Activated CD8-positive, alpha-beta memory T cell treated with anti-CD3 and anti-CD28 coated beads, Interleukin-2, amount 50 U/mL, for 1 hour (primary cell): ENCODE data around the gene PSMB9.
"Not testable (repeated sequence)": the region's sequence is repeated elsewhere in the genome, so short reads cannot be mapped to it uniquely, and the experiment has no call there.

ENCODE experiments used
- DNase-seq: peaks from one replicate; pipeline ENCODE4 v3.0.0-alpha.2; 2020; ENCODE audit errors: extremely low read depth

The PSMB9 gene

DNA sequence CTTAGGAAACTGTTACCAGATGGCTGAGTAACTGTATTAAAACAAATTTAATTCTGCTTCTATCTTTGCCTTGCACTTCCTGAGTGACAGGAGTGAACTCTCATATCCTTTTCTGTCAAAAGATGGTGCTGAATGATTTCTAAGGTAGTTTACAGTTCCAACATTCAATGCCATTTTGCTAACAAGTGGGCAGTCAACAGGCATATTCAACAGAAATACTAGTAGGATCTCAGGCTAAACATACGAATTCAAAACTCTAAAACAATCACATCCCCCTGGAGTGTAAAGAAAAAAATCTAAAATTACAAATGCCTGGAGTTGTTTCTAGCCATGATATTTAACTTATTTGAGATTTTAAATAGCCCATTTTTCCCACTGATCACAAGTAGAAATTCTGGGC, 6.7 kb downstream of the PSMB9 start:
- no peak for DNase-seq

DNA sequence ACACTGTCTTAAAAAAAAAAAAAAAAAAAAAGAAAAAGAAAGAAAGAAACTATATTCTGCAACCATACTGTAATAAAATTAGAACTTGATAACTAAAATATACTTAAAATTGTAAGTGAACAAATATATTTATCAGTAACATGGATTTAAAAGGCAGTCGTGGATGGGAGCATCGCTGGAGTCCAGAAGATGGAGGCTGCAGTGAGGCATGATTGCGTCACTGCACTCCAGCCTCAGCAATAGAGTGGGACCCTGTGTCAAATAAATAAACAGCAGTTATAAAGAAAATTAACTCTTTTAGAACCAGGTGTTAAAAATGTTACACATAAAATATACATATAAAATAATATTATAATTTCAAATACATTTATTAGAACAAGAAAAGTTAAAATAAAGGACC, 8.7 kb downstream of the PSMB9 start:
- no peak for DNase-seq

DNA sequence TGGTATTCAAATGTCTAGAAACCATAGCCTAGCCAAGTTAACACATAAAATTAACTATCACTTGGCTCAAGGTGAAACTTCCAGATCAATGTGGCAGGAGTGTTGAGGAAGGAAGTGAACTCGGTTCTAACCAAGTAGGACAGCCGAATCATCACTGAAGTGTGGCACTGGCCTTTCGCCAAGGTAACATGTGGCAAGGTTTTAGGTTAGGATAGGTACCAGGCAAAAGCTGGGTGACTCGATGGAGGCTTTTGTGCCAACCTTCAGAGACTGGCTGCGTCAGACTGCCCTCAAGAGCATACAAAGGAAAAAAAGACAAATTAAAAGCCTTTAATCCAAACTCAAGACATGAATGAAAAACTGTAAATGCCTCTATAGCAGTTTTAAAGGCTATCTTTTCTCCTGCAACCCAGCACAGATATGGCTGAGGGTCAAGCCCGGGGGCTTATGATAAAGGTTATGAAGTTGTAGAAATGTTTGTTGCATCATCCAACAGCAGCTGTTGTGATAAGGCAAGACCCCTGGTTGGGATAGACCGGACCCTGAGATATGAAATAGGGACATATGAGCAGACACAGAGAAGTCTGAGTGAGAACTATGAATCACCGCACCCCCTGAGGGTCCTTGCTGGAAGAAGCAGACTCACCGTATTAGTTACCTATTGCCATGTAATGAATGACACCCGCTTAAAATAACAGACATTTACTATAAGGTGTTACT, 11.9 kb downstream of the PSMB9 start:
- no peak for DNase-seq

GRCh38 chr6:32867022-32867477, 13.1 kb downstream of the PSMB9 start:
- DNase-seq = no peak

GRCh38 chr6:32867554-32868256, 13.7 kb downstream of the PSMB9 start:
- no peak for DNase-seq

DNA sequence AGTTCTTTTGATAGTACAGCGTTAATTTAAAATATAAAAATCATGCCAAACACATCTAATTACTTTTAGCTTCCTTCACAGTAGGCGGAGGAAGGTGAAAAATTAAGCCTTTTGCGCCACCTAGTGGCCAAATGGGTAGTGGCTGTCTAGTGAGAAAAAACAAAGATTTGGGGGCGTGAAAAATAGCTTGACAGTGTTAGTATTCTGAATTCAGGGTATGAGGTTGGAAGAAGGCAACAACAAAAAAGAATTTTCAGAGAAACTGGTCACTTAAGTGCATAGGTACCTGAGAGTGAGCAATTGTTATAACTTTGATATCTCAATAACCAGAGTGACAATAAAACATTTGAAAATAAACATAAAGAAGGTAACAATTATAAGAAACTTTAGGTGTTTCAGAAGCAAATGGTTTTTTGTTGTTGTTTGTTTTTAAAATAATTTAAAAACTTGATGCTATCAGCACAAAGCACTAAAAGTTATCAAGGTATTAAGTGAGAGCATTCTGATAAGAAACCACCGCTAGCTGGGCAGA, 14.3 kb downstream of the PSMB9 start:
- DNase-seq = peak; percentile 70

DNA sequence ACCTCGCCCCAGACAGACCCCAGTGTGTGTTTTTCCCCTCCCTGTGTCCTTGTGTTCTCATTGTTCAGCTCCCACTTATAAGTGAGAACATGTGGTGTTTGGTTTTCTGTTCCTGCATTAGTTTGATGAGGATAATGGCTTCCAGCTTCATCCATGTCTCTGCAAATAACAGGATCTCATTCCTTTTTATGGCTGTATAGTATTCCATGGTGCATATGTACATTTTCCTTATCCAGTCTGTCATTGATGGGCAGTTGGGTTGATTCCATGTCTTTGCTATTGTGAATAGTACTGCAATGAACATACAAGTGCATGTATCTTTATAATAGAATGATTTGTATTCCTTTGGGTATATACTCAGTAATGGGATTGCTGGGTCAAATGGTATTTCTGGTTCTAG, 20.0 kb downstream of the PSMB9 start:
- DNase-seq = not testable (repeated sequence)

DNA sequence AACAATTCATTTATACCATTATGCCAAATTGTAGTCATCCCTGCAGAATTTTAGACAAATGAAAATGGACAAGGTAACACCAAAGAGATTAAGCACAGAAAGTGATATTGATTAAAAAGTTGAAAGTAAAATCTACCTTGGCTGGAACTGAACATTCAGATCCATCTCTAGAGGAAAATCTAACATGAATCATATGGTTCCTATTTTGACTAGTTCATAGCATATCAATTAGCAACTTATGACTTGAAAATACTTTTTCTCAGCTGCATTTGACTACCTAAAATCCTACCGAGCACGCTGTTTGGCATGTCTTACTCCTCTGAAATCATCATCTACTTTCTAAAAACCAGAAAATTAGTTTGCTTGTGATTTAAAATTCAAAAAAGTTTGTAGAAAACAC, 22.6 kb downstream of the PSMB9 start:
- no peak for DNase-seq

DNA sequence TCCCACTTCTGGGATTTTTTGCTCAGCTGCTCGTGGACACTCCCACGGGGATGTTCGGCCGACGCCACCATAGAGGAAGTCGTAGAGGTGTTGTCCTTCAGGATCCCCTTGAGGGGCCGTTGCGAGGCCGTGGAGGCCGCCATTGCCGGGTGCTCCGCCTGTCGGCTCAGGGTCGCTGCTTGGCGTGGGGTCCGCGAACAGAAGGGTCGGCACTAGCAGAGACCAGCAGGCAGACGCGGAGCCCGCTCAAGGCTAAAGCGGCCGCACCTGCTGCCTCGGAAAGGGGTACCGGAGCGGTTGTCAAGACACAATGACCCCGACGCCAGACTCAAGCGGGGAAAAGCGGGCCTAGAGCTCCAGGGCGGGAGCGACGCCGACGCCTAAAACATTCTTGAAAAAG, 25.7 kb downstream of the PSMB9 start:
- DNase-seq = no peak

- not testable (repeated sequence) for DNase-seq
Observed at GRCh38 chr6:32880962-32881361, 27.0 kb downstream of the PSMB9 start.

DNA sequence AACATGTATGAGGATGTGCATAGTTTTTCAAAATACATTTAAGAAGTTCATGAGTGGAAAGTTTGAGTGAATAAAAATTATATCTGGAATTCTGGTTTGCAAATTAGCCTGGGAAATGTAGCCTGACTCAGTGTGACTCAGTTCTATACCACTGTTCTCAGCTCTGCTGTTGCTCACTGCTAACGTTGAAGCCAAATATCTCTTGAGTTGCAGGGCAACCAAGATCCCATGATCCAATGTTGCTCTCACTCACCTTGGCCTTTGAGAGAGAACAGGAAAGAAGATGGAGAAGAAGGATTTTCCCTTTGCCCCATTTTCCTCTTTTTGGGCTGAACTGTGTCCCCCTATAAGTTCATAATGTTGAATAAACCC, 28.9 kb downstream of the PSMB9 start:
- DNase-seq = no peak

DNA sequence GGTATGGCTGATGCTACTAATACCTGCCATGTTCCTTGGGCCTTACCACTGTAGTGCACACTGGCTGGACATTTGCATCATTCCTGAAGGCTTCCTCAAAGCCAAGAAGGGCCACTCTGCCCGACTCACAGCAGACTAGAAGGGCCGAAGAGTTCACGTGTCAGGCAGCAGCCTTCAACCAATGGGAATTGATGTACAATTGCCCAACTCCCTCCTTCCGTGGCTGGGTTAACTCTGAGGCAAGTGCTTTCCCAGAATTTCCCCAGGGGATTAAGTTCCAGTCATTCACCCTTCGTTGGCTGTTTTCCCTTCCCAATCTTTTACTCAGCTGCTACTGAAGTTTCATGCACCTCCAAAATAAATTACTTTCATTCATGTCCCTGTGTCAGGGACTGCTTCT, 29.8 kb downstream of the PSMB9 start:
- DNase-seq = no peak

GRCh38 chr6:32885698-32886286, 31.8 kb downstream of the PSMB9 start:
- DNase-seq = no peak

- DNase-seq = no peak
Observed at GRCh38 chr6:32886681-32887383, 32.8 kb downstream of the PSMB9 start.

- DNase-seq = no peak
Observed at GRCh38 chr6:32887616-32888015, 33.6 kb downstream of the PSMB9 start.

DNA sequence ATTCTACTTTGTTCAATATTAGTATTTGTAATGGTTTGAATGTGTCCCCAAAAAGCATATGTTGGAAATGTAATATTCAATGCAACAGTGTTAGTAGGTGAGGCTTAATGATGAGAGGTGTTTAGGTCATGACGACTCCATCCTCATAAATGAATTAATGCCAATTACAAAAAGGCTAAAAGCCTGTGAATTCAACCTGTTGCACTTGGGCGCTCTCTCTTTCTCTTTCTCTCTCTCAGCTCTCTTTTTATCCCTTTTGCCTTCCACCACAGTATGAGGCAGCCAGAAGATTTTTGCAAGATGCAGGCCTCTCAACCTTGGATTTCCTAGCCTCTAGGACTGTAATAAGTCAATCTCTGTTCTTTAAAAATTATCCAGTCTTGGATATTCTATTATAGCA, 34.6 kb downstream of the PSMB9 start:
- DNase-seq = no peak

- no peak for DNase-seq
Observed at GRCh38 chr6:32889533-32889932, 35.5 kb downstream of the PSMB9 start.

- DNase-seq = no peak
Observed at GRCh38 chr6:32890831-32891230, 36.8 kb downstream of the PSMB9 start.

DNA sequence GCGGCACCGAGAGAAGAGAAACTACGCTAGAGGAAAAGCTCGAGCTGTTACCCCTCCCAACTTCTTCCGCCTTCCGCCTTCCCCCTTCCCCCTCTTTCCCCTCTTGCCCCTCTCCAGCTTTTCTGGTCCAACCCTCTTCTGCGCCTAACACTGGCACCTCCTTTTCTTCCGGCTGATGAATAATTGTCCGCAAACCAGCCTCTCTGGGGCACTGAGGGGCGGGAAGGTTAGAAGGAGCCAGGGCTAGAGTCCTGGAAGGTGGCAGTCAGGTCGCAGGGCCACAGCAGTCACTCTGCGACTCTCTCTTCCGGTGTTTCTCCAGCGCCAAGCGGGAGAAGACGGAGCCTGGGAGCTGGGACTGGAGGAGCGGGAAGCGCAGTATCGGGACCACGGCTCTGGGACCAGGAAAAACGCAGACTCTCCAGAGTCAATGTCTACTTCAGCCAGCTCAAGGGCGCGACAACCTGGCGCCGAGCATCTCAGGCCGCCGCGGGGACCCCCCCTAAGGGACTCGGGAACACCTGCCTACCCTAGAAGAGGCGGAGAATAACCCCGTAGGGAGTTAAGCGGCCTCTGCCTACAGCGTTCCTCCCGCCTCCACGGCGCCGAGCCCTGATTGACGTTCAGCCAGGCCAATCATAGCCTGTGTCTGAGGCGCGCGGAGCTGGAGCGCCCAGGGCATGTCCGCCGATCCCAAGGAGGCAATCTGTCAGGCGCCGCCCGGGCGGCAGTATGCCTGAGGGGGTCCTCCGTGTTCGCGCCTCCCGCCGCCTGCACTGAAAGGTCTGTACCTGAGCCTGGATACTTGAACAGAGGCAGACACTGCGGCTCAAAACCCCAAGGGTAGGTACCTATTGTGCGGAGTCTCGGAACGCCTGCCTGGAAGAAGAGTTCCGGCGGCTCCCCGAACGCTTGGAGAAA, 40.4 kb downstream of the PSMB9 start:
- peak; percentile 85 for DNase-seq

DNA sequence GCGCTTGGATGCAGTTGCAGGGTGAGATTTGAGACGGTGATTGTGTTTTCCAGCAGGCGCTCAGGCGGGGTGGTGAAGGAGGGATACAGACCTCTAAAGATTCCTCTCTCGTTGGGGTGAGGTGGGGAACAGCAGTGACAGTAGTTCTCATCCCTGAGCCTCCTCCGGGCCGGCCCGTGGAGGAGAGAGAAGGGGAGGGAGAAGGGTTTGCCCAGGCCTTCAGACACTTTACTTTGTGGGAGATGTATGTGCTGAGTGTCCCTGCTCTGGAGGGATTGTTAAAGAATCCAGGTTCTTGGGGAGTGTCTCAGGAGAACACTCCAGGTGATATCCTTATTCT, 41.0 kb downstream of the PSMB9 start:
- no peak for DNase-seq

GRCh38 chr6:32903952-32904351, 50.0 kb downstream of the PSMB9 start:
- DNase-seq = no peak
